GM12874 (cell line): ENCODE data around the gene IPO13.

Experiments
- TF ChIP-seq, protein P1 (sequence below): IDR thresholded peaks from 2 replicates; pipeline ENCODE4 v1.5.1; 2011; ENCODE audit warnings: low read depth, mild to moderate bottlenecking, control low read depth, low read length, moderate library complexity; ENCODE audit not compliant: insufficient read depth

The IPO13 gene

DNA sequence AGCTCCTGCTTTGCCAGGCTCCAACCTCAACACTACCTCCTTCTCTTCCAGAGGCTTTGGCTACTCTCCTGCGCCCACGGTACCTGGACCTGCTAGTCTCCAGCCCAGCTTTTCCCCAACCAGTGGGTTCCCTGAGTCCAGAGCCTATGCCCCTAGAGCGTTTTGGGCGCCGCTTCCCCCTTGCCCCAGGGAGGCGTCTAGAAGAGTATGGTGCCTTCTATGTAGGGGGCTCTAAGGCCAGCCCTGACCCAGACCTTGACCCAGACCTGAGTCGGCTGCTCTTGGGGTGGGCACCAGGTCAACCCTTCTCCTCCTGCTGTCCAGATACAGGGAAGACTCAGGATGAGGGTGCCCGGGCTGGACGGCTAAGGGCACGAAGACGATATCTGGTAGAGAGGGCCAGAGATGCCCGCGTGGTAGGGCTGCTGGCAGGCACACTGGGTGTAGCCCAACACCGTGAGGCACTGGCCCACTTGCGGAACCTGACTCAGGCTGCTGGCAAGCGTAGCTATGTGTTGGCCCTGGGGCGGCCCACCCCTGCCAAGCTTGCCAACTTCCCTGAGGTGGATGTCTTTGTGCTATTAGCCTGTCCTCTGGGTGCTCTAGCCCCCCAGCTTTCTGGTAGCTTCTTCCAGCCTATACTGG is 24.7 kb downstream of the IPO13 start:
- TF ChIP-seq, protein P1, sequence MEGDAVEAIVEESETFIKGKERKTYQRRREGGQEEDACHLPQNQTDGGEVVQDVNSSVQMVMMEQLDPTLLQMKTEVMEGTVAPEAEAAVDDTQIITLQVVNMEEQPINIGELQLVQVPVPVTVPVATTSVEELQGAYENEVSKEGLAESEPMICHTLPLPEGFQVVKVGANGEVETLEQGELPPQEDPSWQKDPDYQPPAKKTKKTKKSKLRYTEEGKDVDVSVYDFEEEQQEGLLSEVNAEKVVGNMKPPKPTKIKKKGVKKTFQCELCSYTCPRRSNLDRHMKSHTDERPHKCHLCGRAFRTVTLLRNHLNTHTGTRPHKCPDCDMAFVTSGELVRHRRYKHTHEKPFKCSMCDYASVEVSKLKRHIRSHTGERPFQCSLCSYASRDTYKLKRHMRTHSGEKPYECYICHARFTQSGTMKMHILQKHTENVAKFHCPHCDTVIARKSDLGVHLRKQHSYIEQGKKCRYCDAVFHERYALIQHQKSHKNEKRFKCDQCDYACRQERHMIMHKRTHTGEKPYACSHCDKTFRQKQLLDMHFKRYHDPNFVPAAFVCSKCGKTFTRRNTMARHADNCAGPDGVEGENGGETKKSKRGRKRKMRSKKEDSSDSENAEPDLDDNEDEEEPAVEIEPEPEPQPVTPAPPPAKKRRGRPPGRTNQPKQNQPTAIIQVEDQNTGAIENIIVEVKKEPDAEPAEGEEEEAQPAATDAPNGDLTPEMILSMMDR = no peak

DNA sequence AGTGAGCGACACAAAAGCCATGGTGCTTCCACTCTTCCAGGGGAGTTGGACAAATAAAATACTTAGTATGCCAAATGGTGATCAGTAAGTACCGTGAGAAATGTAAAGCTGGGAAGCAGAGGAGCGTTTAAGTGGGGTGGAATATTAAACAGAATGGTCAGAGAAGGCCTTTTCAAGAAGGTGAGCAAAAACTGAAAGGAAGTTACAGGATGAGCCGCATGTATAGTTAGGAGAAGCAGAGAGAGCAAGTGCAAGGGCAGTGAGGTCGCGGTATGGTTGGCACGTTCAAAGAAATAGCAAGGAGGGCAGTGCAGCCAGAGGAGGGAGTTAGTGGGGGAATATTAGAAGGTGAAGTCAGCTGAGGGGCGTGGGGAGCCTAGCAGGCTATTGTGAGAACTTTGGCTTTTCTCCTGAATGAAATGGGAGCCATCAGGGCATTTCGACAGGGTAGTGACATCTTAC is 27.3 kb downstream of the IPO13 start:
- TF ChIP-seq, protein P1 = no peak

DNA sequence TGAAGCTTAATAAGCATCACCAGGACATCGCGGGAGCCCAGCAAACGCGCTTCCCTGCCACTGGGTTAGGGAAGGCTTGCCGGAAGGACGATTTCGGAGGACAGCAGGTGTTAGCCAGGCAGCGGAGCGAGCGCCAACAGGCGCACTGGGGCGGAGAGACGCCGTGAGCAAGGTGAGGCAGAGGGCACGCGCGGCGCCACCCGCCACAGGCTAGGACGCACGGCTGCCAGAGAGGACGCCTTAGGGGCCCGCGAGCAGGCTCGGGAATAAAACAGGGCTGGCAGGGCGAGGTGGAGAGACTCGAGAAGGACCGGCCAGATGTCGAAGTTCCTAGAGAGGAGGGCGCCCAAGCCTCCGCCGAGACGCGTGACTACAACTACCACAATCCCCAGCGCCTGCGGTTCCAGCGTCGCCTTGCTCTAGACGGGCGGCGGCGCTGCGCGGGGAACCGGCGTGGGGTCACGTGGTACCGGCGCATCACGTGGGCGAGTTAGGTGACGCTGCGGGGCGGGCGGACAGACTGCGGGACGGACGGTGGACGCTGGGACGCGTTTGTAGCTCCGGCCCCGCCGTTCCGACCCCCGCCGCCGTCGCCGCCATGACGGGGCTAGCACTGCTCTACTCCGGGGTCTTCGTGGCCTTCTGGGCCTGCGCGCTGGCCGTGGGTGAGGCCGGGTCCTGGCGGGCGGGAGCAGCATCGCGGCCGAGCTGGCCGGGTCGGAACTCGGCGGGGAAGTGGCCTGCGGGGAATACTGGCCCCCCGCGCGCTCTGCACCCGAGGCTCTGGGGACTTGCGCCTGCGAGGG is 27.9 kb downstream of the IPO13 start, which contains the start of gene ATP6V0B:
TSS of gene ATP6V0B (plus strand) at position 518 of the 806 bp plus-strand sequence. CDS start at position 599, 81 bp downstream.
- TF ChIP-seq, protein P1 = no peak

DNA sequence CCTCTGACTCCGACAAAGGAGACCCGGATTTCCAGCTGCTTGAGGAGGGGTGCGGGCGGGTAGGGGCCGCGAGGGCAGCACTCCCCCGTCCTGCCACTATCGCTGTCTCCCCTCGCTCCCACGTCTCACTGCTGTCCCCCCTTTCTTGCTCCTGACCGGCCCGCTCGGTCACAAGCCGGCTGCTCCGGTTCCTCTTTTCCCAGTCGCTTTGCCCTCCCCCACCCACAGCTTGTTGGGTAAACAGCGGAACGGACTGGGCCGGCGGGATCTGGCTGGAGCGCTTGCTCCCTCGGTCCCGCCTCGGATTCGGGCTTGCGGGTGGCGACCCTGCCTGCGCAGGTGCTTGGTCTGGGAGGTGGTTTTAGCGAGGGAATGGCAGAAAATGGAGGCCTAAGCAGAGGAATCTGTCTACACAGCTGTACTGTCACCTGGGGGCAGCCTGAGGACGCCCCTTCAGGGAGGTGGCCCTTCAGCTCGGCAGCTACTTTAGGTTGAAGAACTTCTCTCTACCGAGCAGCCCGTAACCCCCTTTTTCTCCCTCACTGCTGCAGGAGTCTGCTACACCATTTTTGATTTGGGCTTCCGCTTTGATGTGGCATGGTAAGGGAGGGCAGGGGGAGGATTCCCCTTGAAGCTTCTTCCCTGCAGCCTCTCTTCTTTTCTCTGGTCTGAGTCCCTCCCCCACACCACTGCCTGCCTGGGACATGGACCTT is 28.7 kb downstream of the IPO13 start:
- TF ChIP-seq, protein P1 = no peak

DNA sequence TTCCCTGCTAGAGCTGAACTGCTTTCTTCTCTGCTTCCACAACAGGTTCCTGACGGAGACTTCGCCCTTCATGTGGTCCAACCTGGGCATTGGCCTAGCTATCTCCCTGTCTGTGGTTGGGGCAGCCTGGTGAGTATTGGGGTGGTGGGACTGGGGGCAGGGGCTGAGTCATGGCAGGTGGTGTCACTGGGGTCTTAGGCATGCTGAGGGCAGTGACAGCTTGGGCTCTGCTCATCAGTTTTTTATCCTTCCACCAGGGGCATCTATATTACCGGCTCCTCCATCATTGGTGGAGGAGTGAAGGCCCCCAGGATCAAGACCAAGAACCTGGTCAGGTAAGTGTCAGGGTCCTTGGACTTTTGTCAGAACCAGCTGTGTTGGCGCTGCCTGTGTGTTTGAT is 29.3 kb downstream of the IPO13 start:
- TF ChIP-seq, protein P1 = no peak

DNA sequence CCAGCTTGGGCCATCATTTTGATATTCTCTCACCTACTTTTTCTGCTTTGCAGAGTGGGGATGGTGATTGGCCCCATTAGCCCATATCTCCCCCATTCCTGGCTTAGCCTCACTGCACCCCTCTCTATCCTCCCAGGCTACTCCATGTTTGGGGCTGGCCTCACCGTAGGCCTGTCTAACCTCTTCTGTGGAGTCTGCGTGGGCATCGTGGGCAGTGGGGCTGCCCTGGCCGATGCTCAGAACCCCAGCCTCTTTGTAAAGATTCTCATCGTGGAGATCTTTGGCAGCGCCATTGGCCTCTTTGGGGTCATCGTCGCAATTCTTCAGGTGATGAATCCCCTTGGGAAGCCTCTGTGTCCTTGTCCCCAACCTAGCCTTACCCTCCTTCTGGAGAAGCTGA is 30.1 kb downstream of the IPO13 start:
- TF ChIP-seq, protein P1 = no peak
